Measurements from ENCODE around the gene SLC6A12. TPM values are rescaled to one million over a fixed set of nuclear protein-coding genes. Genes with fewer than 3 reads are reported as not detected.

Gene SLC6A12
- total RNA-seq, 1 experiment from 2014 or later: not detected

DNA sequence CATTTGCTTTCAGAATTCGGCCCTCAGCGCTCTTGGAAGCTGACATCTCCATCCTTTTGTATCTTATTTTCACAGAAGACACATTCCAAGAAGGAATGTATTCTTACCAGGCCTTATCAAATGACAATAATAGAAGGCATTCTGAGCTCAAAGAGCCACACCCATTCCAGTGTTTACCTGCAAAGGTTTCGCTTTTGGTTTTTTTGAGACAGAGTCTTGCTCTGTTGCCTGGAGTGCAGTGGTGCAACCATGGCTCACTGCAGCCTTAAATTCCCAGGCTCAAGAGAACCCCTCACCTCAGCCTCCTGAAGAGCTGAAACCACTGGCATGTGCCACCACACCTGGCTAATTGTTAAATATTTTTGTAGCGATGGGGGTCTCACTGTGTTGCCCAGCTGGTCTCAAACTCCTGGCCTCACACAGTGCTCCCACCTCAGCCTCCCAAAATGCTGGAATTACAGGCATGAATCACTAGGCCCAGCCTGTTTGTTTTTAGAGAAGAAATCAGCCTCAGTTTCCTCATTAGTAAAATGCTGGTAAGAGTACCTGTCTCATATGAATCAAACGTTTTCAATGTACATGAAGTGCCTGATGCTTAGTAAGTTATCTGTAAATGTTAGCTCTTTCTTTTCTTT is 69.2 kb downstream of the SLC6A12 start:
- no peak for DNase-seq (ENCODE audit: low read depth in 1 of 2, low spot score in 2 of 2)
- H3K27ac ChIP-seq: no peak overlapping the region
- H3K27me3 ChIP-seq (replicated peaks): peaks cover 74% of the 10 kb centered on the region
- H3K9me3 ChIP-seq (replicated peaks): no peaks in the 10 kb centered on the region; the same call in 1 of the 2 replicates
- no peak overlapping the region for H3K4me3 ChIP-seq
- H3K4me1 ChIP-seq (replicated peaks): no peaks in the 10 kb centered on the region
- no peaks in the 10 kb centered on the region for H3K36me3 ChIP-seq

DNA sequence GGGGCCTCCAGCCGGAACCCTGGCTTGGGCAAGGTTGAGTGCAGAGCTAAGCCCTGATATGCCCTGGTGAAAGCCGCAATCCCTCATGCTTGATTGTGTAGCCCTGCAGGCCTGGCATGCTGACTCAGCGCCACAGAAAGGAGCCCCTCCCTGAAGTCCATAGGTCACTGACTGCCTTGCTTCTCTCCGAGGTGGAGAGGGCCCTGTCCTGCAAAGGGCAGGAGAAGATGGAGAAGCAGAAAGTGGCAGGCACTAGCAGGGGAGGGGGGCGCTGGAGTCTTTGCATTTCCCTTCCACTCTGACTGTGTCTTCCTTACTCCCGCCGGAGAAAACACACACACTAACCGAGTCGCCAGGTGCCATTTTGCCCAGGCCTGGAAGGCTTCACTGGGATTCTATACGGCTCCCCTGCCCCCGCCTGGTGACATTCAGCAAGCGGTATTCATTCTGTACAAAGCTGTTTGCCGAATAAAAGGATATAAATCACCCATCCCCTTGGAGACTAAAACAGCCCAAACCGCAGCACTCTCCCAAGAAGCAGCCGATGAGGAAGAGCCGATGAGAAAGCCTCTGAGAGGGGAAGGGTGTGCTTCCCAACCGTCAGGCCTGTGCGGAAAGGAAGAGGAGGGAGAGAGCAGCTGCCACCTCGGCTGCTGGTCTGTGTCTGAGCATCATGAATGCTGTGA is 69.8 kb downstream of the SLC6A12 start:
- Histone ChIP-seq H3K27me3 (replicated peaks) (peaks cover 75% of the 10 kb centered on the region), H3K4me1 (replicated peaks) (no peaks in the 10 kb centered on the region), H3K9me3 (replicated peaks) (no peaks in the 10 kb centered on the region; the same call in 1 of the 2 replicates), H3K36me3 (no peaks in the 10 kb centered on the region), H3K27ac (no peak overlapping the region), H3K4me3 (no peak overlapping the region)
- DNase-seq (ENCODE audit: low read depth in 1 of 2, low spot score in 2 of 2): no peak

DNA sequence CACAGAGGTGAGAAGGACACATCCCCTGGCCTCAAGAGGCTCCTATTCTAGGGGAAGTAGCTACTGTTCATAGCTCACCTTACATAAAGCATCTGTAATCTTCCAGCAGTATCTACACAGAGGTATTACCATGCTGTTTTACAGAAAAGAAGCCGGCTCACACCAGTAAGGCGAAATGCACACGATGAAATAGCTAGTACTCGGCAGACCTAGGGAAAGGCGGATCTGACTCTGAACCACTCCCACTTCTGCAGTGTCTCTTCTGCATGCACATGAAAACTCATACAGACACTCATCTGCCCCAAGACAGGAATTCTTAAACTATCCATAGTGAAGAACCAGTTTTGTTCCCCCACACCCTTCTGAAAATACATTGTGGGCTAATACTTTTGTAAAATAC is 73.8 kb downstream of the SLC6A12 start:
- Histone ChIP-seq H3K36me3 (no peaks in the 10 kb centered on the region), H3K4me3 (no peak overlapping the region), H3K27me3 (replicated peaks) (peaks cover 76% of the 10 kb centered on the region), H3K27ac (no peak overlapping the region), H3K9me3 (replicated peaks) (no peaks in the 10 kb centered on the region), H3K4me1 (replicated peaks) (no peaks in the 10 kb centered on the region)
- no peak for DNase-seq (ENCODE audit: low read depth in 1 of 2, low spot score in 2 of 2)

Other genes starting within 250 kb of the SLC6A12 start
- gene IQSEC3, start 147.4 kb downstream of the SLC6A12 start, total RNA-seq (2014; rRNA removed; shearing (Covaris generic)): not detected in 2 replicates
- not detected in 2 replicates for gene SLC6A13, start 48.7 kb upstream of the SLC6A12 start, total RNA-seq (2014; rRNA removed; shearing (Covaris generic))
- 38.1 and 65.3 TPM in 2 replicates for gene KDM5A, start 175.2 kb upstream of the SLC6A12 start, total RNA-seq (2014; rRNA removed; shearing (Covaris generic))
- 20.7 and 21.0 TPM in 2 replicates for gene CCDC77, start 187.5 kb upstream of the SLC6A12 start, total RNA-seq (2014; rRNA removed; shearing (Covaris generic))
- not detected in 2 replicates for gene B4GALNT3, start 245.8 kb upstream of the SLC6A12 start, total RNA-seq (2014; rRNA removed; shearing (Covaris generic))